A673 (cell line): Measurements from ENCODE around the gene SPINK2.

ENCODE experiments used
- CTCF ChIP-seq: fragments of 300-800, 200-600 bp; sonication (generic); conservative IDR thresholded peaks from 2 replicates; pipeline ENCODE4 v1.5.1; 2017; ENCODE audit warnings: low read depth, mild to moderate bottlenecking, antibody characterized with exemption, low read length, moderate library complexity, mixed read lengths
- EZH2 ChIP-seq: fragments of 200-600 bp; sonication (generic); IDR thresholded peaks from 2 replicates; pipeline ENCODE4 v1.6.1; 2017; ENCODE audit warnings: borderline replicate concordance, low read depth, mild to moderate bottlenecking, mixed read lengths, antibody characterized with exemption, low read length; ENCODE audit not compliant: poor library complexity, severe bottlenecking

- TF ChIP-seq EZH2 (no peak), CTCF (no peak)
Observed at GRCh38 chr4:56850910-56851309, 29.4 kb upstream of the SPINK2 start.
